NCI-H187 (cell line): ENCODE data around the gene SDR39U1.

Experiments used
- DNase-seq, 2 experiments: peaks; one replicate each; lab custom pipeline; 2025; lab: John Stamatoyannopoulos, UW

Gene SDR39U1

DNA sequence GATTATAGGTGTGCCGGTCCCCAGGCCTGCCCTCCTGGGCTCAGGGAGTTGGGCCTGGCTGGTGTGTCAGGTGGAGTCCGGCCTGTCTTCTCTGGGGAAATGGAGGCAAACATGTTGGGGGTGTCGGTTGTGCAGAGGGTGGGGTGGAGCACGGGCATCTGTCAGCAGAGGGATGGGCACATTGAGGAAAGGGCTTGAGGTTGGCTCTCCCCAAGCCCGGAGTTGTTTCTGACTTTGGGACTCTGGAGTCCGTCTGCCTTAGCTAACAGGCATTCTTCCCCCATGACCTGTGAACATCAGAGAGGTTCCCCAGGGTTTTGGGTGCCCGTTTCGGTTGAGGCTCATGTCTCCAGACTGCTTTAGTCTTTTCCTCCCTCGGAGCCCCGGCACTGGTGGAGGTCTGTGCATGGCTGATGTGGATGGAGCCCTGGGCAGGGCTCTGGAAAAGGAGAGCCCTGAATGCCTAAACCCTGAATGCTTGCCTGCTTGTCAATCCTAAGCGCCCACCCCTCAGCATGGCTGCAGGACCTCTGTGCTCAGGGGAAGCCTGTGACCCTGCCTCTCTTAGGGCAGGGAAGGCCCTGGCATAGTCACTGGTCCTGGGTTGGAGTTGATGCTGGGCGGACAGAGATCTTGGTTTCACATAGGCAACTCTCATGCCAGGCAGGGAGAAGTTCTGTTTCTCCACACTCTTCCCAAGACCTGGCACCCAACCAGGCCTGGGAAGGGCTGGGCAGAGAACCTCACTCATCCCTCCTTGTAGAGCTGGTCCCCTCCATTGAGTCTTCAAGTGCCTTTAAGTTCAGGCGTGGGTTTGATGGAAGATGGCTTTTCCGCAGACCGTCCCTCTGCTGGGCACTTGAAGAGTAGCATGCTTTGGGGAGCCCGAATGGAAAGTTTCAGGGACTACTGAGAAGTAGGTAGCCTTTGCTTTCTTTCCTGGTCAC is 30.9 kb downstream of the SDR39U1 start:
- peak; percentile 19 to 49 for DNase-seq

GRCh38 chr14:24409956-24410355 is 32.6 kb downstream of the SDR39U1 start:
- DNase-seq: no peak

DNA sequence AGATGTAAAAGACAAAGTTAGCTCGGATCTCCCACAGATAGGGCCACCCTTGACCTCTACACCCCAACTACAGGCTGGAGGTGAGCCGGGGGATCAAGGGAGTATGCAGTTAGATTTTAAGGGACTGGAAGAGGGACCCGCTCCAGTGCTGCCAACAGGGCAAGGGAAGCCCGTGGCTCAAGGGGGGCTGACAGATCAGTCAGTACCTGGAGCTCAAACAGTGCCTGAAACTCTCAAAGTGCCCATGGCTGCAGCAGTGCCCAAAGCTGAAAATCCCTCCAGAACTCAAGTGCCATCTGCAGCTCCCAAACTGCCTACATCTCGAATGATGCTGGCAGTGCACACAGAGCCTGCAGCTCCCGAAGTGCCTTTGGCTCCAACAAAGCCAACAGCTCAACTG is 33.4 kb downstream of the SDR39U1 start:
- DNase-seq: no peak

GRCh38 chr14:24408764-24409163 is 33.8 kb downstream of the SDR39U1 start:
- DNase-seq: no peak

GRCh38 chr14:24407608-24408325 is 34.8 kb downstream of the SDR39U1 start:
- DNase-seq: no peak

- DNase-seq: no peak
These were observed 36.2 kb downstream of the SDR39U1 start for GRCh38 chr14:24406416-24406815.

DNA sequence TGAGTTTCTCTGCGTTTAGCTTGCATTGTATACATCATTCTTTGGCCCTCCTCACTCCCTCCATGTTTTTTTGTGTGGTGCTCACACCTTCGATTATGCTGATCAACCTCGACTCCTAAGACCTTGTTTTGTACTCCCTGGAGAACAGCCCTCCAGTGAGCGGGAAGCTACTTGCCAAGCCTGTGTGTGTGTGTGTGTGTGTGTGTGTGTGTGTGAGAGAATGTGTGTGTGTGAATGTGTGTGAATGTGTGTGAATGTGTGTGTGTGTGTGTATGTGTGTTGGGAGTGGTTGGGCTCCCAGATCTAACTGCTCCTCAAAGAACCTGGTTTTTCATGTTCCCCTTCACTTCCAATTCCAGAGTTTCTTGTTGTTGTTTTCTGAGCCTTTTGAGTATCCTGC is 37.8 kb downstream of the SDR39U1 start:
- no peak for DNase-seq

DNA sequence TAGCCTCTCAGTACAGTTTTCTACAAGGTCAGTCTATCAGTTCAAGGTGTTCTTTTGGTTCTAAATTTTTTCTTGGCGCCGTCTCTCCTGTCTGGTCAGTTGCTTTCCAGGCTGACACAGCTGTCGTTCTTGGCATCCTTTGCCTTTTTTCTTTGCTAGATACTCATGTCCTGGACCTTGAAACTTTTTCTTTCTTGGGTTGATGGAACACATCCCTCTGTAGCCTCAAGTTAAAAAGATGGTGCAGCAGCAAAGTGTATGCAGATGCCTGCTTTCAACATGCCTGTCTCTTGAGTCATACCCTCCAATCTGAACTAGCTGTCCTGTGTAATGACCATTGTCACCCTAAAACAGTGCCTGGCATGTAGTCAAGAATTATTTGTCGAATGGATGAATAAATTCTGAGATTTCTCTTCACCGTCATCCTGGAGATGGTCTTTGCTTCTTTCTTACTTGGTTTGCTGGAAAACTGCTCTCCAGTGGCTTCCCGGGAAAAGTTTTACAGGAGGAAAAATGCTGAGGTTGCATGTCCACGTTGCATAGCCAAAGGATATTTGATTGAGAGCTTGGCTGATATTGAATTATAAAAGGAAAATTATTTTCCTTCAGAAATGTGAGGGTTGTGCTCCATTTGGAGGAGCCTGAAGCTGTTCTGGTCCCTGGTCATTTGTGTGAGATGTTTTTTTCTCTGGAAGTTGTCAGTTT is 39.1 kb downstream of the SDR39U1 start:
- no peak for DNase-seq

DNA sequence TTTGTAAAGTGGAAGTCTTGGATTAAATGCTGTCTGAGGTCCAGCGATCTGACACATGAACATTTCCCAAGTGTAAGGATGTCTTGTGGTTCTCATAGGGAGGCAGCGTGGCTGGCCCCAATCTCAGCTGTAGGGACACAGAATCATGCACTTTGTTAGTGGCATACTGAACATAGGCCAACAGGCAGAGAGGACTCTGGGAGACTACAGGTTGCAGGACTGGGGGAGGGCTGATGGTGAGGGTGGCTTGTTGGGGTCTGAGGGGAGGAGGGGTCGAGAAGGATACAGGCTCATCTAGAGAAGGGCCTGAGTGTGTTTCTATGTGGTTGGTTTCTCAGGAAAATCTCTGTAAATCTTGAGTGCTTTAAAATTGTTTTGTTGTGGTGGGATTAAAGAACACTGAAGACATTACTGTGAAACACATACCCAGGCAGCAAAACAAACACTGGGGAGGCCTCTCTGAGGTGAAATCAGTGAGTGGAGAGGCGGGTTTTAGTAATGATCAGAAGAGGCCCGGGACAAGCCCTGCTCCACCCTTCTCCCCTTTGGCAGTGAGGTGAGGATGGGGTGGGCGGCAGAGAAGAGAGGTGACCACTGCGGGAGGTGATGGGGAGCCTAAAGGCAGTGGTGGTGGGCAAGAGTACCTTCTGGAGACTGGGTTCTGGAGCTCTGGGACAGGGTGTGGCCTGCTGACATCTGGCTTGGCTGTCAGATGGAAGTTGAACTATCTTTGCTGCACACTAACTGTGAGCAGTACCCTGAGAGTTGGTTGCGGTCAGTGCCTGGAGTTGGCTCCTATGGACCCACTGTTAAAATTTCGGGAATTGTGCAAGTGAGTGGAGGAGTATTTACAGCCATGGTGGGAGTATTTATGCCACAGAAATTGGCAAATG is 40.5 kb downstream of the SDR39U1 start:
- DNase-seq: no peak

DNA sequence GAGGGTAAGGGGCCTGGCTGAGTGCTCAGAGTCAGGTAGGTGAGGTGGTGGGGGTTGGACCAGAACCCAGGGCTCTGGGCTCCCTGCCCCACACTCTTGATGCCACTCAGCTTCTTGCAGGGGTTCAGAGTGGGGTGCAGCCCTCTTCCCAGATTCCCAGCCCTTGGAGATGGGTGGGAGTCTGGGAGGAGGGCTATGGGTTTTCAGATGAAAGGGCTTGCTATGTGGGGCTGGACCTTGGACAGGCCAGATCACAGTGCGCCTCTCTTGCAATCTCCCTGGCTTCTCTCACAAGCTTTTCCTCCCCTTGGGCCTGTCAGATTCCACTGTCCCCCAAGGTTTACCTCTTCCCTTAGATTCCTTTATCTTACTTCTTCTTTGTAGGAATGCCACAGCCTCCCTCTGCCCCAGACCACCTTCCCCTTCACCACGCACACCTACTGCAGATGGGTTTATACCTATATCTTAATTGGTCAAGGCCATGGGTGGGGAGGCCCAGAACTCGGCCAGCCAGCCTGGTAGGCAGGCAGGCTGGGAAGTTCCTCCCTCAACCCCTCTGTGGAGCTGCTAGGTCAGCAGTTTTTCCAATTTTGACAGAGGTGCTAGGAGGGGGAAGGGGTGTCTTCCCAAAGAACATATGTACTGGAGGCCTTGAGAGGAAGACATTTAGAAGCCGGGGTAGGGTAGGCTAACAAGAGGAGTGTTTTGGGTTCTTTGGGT is 42.4 kb downstream of the SDR39U1 start:
- no peak for DNase-seq

- no peak for DNase-seq
These were observed 43.1 kb downstream of the SDR39U1 start for GRCh38 chr14:24399447-24399822.

DNA sequence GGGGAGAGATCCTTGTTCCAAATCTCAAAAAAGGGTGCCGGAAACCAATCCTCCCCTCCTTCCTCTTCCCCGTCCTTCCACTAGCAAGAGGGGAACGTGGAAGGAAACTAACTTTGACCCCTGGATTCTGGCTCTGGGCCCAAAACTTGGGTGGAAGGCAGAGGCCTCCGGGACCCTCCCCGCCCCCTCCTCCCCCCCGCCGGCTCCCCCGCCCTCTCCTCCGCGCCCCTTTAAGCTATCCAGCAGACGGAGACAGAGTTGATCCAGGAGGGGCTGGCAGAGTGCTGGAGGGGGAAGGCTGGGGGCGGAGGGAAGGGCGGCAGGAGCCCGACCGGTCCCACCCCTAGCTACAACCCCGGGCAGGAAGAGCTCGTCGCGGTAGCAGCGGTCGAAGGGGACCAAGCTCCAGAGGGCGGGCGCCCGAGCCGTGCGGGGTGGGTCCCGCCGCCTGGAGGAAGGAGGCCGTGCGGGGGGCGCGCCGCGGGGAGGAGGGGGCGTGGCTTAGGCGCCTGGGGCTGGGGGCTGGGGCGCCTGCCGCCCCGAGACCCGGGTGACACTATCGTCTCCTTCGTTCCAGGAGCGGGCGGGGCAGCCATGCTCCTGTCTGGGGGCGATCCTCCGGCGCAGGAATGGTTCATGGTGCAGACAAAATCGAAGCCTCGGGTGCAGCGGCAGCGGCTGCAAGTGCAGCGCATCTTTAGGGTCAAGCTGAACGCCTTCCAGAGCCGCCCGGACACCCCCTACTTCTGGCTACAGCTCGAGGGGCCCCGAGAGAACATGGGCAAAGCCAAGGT is 43.7 kb downstream of the SDR39U1 start, which contains the start of gene NYNRIN:
Gene NYNRIN (plus strand): TSS at position 351 of the 794 bp plus-strand sequence. CDS start 244 bp downstream, at position 595.
- DNase-seq: no peak

DNA sequence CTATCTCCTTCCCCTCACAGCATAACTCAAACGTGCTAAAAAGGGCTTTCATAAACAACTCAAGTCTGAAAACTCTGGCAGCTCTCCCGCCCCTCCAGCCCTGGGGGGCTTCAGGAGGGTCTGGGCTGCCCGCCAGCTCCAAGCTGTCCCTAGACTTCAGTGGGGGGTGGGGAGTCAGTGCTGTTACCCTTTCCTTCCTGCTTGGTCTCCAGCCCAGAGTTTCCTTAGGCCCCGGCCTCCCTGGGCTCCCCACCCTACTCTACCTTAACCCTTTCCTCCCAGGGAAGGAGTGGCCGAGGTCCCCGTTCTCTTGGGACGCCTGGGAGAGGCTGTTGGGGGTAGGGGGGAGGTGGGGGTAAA is 44.3 kb downstream of the SDR39U1 start:
- DNase-seq: no peak

- DNase-seq: no peak
These were observed 44.8 kb downstream of the SDR39U1 start for GRCh38 chr14:24397639-24398292.

GRCh38 chr14:24395609-24396582 is 46.7 kb downstream of the SDR39U1 start:
- no peak for DNase-seq

DNA sequence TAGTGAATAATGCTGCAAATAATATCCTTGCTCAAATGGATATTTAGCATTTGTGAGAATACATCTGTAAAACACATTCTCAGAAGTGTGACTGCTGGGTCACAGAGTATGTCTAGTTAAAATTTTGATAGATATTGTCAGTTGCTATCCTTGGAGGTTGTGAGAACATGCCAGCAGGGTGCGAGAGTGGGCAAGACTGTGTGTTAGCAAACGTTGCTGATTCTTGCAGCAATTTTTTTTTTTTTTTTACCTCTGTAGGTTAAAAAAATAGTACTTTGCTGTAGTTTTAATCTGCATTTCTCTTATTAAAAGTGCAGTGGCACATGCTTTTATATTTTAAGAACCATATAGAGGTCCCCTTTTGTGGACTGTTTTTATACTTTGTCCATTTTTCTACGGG is 48.3 kb downstream of the SDR39U1 start:
- no peak for DNase-seq

DNA sequence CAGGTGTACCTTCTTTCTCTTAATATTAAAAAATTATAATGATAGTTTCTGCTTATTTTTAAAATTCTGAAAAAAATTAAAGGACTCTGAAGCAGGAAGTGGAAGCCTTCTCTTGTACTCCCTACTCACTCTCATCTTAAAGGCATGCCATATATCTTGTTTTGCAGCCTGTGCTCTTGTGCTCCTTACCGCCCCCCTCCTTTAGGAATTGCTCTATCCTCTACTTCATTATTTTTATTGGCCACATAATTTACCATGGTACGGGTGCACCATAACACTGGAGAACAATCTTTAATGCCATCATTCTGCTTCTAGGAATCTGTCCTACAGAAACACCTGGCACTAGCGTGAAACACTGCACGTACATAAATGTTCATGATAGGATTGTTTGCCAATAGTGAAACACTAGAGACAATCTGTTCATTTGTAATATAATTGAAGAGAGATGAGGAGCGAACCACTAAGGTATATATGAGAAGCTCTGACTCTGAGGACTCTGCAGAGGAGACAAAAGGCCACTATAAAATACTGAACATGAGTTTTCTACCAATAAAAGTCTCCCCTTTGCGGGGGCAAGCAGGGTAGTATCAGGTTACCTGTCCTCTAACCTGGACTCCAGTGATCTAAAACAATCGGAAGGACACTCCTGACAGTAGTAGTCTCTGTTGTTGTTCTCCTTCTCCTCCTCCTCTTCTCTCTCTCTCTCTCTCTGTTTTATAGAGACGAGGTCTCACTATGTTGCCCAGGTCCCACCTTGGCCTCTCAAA is 50.1 kb downstream of the SDR39U1 start:
- no peak for DNase-seq
